ENCODE results near the gene NCF2.
"Not testable (repeated sequence)": the region's sequence is repeated elsewhere in the genome, so short reads cannot be mapped to it uniquely, and the experiment has no call there.

NCF2 gene, protein sequence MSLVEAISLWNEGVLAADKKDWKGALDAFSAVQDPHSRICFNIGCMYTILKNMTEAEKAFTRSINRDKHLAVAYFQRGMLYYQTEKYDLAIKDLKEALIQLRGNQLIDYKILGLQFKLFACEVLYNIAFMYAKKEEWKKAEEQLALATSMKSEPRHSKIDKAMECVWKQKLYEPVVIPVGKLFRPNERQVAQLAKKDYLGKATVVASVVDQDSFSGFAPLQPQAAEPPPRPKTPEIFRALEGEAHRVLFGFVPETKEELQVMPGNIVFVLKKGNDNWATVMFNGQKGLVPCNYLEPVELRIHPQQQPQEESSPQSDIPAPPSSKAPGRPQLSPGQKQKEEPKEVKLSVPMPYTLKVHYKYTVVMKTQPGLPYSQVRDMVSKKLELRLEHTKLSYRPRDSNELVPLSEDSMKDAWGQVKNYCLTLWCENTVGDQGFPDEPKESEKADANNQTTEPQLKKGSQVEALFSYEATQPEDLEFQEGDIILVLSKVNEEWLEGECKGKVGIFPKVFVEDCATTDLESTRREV

GRCh38 chr1:183590244-183591191, at the start of gene NCF2:
TSS of gene NCF2 (minus strand) at chr1:183590459. CDS start at chr1:183590329, 130 bp downstream.
- DNase-seq (ENCODE audit: low read depth) = peak; percentile 15

- no peak for DNase-seq (ENCODE audit: low read depth)
Observed at GRCh38 chr1:183638649-183639387, 48.6 kb upstream of the NCF2 start.

- no peak for DNase-seq (ENCODE audit: low read depth)
Observed at GRCh38 chr1:183636783-183637182, 46.5 kb upstream of the NCF2 start.

GRCh38 chr1:183636334-183636682, 46.0 kb upstream of the NCF2 start:
- no peak for DNase-seq (ENCODE audit: low read depth)

GRCh38 chr1:183635606-183636333, 45.5 kb upstream of the NCF2 start, which contains the start of gene ARPC5:
TSS of gene ARPC5 (minus strand) at chr1:183635783. CDS start at chr1:183635659, 124 bp downstream.
- peak; percentile 97 for DNase-seq (ENCODE audit: low read depth)

DNA sequence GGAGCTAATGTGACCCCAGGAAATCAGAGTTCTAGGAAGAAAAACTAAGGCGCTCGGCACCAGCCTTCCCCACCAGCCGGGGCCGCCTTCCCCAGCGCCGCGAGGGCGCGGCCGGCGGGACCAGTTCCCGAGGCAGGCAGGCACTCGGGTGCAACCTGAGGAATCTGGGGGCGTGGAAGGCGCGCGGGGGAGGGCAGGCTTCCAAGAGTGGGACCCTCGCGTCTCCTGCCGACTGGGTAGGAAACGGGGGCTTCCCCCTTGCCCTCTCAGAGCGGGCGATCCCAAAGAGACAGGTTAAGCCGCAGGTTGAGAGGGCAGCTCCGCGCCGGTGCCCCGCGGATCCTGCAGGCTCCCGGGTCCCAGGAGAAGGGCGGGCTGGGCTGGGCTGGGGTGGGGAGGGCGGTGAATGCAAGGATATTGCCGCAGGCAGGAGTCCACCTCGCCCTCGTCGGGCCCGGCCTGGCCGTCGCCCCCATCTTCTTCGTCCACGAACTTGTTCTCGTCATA, 44.9 kb upstream of the NCF2 start:
- no peak for DNase-seq (ENCODE audit: low read depth)

DNA sequence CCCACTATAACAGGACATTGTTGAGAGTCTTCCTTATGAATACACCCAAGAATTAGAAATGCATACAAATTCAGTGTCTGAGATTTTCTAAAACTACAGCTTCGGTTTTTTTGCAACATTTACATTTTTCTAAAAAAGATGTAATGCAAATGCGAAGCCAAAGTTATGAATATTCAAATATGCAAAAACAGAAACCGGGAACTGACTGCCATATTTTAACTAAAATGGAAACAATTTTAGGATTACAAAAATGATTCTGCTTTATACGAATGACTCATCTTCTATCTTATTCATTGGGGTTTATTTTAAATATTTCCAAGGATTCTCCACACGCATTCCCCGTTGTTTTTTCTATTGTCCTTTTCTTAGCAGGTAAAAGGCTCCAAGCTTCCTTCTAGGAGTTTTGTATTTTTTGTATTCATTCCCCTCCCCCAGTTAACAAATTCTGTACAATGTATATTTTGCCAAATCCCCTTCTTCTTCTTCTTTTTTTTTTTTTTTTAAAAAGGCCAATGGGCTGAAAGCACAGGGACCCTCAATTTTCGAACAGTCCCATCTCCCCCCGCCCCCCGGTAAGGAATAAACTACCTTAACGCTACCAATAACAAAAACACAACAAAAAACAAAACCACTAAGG, 44.3 kb upstream of the NCF2 start:
- DNase-seq (ENCODE audit: low read depth) = no peak

GRCh38 chr1:183633676-183634343, 43.6 kb upstream of the NCF2 start:
- DNase-seq (ENCODE audit: low read depth) = no peak

- DNase-seq (ENCODE audit: low read depth) = no peak
Observed at GRCh38 chr1:183632964-183633363, 42.7 kb upstream of the NCF2 start.

GRCh38 chr1:183632114-183632513, 41.9 kb upstream of the NCF2 start:
- no peak for DNase-seq (ENCODE audit: low read depth)

- DNase-seq (ENCODE audit: low read depth) = no peak
Observed at GRCh38 chr1:183630748-183631147, 40.5 kb upstream of the NCF2 start.

DNA sequence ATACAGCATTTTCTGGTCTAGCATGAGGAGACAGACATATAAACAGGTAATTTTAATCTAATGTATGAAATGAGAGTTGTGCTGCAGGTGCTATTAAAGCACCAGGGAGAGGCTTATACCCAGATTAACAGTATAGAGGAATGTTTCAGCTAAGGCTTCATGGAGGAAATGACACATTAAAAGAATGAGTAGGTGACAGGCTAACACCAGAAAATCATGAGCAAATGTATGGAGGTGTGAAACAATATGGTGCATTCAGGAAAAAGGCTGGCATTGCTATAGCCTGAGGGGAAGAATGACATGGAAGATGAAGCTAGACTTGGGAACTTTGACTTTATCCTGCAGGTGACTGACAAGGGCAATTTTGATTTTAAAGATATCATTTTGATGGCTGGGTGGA, 38.3 kb upstream of the NCF2 start:
- no peak for DNase-seq (ENCODE audit: low read depth)

- not testable (repeated sequence) for DNase-seq (ENCODE audit: low read depth)
Observed at GRCh38 chr1:183626236-183626635, 36.0 kb upstream of the NCF2 start.

DNA sequence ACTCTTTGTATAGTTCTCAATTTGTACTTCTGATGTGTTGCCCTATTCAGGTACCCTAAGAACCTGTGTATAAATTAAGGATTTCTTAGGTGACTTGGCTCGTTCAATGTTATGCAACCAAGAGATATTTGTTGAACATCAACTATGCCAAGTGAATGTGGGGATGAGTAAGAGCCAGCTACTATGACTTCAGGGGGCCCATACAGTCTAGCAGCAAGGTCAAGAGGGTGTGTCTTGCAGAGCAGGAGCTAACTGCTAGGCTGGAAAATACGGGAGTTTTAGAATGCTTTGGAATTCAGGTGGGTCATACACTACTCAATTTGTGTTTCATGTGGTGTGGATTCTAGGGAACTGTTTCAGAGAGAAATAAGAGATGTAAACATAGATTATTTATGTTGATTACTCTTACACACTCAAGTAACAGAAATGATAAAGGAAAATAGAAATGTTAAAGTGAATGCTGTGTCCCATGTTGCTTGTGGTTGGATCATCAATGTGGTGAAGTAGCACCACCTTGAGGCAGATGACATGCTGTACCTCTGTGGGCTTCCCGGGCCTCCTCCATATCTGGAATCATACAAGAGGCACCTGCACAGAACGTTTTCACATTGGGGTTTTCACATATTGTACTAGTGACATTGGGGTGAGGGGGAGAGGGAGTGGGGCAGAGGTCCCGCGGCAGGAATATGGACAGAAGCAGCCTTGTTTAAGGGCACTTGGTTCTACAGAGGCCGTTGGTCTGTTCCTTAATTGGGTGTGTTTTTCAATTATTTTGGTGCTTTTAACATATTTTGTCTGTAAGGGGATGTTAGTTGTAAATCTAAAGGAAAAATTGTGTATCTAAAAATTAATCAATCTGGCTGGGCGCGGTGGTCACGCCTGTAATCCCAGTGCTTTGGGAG, 32.9 kb upstream of the NCF2 start:
- peak; percentile 8 for DNase-seq (ENCODE audit: low read depth)

DNA sequence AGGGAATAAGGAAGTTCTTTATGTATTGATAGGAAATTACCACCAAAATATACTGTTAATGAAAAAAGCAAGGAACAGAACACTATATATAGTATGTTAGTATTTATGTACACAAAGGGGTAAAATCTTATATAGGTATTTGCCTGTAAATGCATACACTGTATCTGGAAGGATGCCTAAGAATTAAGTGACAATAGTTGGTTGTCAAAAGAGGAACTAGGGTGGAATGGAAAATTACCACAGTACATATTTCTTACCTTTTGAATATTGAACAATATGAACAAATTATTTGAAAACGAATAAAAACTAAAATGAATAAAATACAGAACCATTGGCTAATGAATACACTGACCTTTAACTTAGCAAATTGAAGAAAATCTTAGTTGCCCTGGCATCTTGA, 31.8 kb upstream of the NCF2 start:
- no peak for DNase-seq (ENCODE audit: low read depth)

DNA sequence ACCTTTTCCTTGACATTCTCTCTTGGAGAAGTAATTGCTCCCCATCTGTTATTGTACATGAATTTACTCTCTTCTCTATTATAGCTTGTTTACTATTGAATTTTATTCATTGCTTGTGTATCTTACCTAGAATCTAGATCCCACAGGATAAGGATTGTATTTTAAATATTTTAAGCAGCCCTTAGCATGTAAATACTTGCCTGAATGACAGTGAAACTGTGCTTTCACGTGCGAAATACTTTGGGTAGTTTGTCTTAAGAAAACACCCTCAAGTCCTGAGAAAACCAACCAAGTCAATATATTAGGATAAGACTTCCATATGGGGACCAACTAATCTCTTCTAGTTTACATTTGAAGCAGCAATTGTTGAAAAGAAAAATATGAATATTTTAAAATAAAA, 30.1 kb upstream of the NCF2 start:
- no peak for DNase-seq (ENCODE audit: low read depth)

DNA sequence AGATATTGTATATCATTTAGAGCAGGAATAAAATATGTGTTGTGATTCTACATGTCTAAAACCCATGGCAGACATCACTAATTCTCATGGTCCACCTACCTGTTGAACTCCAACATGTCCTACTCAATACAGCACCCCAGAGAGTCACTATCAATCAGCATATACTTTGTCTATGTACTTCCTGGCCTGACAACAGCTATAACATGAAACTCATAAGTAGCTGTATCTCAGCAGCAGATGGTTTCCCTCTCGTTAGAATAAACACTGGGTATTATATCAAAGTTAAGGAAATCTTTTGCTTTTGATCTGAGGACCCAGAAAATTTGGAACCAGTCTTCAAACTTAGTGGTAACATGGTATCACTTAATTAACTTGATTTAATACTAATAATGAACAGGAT, 29.5 kb upstream of the NCF2 start:
- no peak for DNase-seq (ENCODE audit: low read depth)

DNA sequence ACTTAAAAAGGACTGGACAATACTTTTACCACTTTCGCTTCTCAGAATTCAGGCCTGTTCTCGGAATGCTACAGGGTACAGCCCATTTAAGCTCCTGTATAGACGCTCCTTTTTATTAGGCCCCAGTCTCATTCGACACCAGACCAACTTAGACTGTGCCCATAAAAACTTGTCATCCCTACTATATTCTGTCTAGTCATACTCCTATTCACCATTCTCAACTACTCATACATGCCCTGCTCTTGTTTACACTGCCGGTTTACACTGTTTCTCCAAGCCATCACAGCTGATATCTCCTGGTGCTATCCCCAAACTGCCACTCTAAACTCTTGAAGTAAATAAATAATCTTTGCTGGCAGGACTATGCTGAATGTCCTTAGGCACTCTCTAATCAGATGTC, 27.9 kb upstream of the NCF2 start:
- DNase-seq (ENCODE audit: low read depth) = not testable (repeated sequence)

GRCh38 chr1:183612975-183613374, 22.7 kb upstream of the NCF2 start:
- DNase-seq (ENCODE audit: low read depth) = not testable (repeated sequence)
